Stimulated activated CD4-positive, alpha-beta T cell treated with anti-CD3 and anti-CD28 coated beads, TNF-alpha, amount 100 ng/mL, for 4 hours (primary cell): ENCODE data around the gene WWOX.

Source experiments
- DNase-seq, 3 experiments: peaks; one replicate each; pipeline ENCODE4 v3.0.0-alpha.2; 2020; ENCODE audit warnings: low read depth in 3 of 3

The WWOX gene

DNA sequence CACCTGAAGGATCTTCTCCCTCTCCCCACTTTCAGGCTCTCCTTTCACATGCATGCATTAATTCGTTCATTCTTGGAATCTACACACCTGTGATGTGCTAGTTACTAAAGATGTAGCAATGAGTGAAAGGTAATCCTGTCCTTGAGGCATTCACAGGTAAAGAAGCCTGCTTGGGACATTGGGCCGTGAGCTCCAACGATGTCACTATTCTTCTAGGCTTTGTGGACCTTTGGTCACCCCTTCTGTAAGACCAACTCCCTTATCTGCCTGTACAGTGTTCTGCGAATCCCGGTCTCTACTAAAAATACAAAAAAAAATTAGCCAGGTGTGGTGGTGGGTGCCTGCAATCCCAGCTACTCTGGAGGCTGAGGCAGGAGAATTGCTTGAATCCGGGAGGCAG is 892.5 kb downstream of the WWOX start:
- no peak for DNase-seq

DNA sequence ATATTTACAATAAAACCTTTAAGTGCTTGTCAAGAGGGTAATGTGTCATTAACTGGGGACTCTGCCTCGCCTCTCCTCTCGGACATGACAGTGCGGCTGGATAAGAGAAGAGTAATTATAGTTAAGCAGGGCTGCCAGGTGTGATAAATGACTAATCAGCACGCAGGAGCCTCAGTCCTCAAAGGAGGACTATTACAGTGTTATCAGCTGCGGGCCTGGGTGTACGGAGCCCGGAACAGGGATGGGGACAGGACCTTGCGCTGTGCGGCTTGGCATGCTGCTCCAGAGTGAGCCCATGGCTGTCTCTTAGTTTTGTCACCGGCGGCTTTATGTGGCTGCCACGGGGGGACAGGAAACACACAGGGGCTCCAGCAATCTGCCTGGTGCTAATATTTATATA is 893.9 kb downstream of the WWOX start:
- no peak for DNase-seq

DNA sequence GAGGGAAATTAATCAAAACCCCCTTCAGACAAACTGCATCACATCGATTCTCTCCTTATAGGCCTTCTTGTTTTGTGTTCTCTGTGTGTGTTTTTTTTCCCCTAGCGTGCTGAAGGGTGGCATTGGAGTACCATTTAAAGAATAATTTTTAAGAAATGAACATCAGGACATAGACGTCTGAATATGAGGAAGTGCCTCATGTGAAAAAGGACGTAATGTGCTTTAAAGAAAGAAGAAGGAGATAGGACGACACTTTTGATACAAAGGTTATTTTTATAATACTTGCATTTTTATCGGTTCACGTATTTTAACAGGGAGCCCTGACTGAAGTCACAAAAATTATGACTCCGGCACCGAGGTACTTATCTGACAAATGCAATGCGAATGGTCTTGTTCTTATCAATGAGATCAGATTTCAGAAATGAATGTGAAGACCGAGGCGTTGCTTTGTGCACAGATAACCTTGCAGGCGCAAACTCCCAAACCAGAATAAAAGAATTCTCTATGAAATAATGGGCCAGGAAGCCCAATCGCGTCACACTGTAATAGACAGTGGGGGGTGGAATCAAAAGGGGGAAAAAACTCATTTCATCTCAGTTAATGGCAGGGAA is 894.8 kb downstream of the WWOX start:
- no peak for DNase-seq

DNA sequence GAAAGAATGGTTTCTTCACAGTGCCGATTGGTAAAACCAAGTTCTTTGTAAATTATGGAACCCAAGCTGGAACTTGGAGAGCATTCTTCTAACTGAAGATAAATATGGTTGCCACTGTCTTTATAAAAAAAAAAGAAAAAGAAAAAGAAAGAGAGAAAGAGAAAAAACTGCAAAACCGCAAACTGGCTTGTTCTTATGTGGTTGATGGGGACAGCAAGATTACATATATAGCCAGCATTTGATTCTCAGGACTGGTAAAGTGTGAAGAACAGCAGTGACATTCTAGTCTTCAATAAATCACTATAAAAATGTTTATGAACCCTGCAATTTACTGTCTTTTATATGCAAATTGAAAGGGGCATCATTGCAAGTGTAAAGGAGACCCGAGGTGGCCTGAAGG is 896.0 kb downstream of the WWOX start:
- no peak for DNase-seq

DNA sequence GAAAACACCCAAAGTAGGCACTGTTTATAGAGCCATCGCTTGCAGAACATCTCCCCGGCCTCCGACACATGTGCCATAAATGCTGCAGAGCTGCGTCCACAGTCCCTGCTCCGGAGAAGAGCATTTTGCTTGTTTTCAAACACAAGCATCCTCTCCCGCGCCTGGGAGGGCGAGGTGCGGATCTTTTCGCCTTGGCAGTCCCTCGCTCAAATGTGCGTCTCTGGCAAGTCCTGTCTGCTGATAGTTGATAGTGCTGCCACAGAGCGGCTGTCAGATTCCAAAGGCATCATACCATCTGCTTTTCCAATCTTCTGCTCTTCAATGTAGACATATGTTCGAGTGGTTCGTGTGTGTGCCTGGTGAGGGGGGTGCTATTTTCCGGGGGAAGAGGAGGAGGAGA is 897.3 kb downstream of the WWOX start:
- no peak for DNase-seq

DNA sequence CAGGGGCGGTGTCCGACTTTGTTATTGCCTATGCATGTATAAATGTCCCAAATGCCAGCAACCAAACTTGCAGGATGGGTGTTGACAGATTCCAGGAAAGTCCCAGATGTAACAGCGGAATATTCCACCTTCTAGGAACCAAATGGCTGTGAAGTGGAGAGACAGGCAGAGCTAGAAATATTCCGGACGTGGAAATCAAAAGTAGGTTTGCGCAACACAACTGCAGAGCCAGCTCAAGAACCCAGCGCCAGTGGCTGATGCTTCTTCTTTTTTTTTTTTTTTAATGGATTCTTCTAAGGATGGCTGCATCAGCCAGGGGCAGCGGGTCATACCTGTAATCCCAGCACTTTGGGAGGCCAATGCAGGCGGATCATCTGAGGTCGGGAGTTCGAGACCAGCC is 899.4 kb downstream of the WWOX start:
- no peak for DNase-seq

DNA sequence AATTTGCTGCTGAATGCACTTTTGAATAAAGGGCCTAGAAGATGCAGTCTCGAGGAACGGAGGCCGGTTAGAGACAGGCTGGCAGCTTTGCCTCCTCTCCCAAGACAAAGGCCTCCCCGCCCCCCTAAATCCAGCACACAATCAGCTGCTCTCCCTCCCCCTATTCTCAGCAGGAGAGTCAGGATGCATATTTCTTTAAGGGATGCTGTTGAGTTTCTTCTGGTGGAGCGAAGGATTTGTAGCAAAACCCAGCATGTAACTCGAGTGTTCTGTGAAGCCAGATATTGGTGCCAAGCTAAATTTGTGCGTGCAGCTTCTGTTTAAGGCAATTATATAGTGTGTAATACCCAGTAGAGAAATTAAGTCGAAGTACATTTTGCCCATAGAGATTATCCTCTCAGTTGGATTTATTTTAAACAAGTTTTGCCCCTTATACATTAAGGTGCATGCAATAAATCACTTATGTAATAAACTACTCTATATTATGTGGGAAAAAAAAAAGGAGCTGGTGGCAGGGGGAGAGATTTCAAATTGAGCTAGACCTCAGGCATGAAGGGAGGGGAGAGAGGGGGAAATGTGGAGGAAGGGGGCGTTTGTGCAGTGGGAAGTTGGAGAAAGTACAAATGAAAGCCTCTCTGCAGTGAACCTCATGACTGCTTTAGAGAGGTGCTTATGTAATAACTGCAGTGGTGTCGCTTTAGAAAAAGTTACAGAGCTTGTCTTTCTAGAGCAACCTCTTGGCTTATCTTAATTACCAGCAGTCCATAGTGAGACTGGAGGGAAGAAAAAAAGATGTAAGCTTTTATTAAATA is 901.9 kb downstream of the WWOX start:
- no peak for DNase-seq

DNA sequence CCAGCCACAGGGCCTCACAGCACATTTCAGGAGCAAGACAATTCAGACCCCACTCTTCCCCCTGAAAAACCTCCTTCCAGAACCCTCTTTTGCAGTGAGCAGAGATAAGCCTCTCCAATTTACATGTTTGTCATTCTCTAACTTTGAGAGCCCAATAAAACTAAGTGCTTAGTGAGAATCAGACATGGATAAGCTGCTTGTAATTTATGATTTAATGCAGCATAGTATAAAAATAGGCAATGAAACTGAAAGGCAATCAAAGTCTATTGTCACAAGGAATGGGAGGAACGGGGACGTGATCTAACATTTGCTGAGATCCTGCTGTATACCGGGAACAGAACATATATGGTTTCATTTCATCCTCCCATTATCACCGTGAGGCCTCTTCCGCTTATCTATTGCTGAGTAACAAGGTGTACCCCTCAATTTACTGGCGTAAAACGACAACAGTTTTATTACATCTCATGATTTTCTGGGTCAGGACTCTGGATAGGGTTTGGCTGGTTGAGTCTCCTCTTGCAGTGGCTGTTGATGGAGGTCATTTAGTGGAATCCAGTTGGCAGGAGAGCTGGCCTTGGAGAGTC is 903.7 kb downstream of the WWOX start:
- no peak for DNase-seq

DNA sequence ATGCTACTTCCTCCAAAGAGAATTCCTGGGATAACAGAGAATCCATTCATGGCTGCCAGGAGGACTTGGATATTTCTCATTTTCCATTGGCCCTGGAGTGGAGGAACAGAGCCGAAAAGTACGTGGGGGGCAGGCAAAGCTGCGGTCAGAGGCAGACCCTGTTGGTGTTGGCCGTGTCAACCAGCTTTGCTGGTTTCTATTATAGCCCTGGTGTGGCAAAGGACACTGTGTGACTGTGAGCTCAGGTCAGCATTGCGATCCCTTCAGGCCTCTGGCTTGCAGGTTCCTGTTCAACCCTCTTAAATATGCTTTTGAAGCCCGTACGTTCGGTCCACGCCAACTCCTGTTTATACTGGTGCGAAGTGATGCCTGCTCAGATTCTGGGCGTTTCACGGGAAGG is 904.9 kb downstream of the WWOX start:
- no peak for DNase-seq

DNA sequence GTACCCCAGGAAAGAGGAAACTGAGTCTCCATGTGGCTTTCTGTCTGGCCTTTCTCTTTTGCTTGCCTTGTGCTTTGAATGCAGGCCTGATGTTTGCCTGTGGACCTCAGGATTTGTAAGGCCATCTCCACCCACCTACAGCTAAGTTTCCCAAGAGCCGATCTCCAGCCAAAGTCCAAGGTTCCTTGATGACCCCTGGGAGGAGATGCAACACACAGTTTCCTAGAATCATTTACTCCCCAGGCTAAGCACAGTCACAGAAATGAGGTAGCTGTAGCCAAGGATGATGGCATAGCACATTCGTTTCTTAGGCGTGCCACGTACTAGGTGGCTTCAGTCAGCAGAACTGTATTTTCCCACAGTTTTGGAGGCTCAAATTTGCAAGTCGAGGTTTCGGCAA is 905.6 kb downstream of the WWOX start:
- DNase-seq, result no peak

DNA sequence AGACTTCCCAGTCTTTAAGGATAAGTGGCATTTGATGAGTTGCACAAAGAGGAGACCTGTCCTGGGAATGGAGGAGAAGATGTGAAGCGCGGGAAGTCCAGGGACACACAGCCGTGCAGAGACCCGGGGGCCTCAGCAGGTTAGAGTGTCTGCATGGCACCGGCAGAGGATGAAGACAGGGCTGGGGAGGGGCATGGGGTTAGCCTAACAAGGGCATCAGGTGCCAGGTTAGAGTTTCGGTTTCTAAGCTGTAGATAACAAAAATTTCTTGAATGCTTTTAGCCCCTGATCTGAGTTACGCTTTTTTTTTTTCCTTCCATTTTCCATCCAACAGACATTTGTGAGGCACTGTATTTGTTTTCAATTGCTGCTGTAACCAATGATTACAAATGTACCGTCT is 906.8 kb downstream of the WWOX start:
- DNase-seq, result no peak

DNA sequence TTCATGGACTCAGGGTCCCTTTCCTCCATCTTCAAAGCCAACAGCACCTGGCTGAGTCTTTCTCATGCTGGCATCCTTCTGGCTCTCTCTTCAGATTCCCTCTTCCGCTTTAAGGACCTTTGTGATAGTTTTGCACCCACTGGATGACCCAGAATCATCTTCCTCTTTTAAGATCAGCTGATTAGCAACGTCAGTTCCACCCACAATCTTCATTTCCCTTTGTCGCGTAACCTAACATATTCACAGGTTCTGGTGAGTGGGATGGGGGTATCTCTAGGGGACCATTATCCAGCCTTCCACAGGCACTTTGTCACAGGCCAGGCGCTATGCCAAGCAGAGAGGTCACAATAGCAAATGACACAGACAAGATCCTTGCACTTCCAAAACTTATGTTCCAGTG is 907.3 kb downstream of the WWOX start:
- no peak for DNase-seq

DNA sequence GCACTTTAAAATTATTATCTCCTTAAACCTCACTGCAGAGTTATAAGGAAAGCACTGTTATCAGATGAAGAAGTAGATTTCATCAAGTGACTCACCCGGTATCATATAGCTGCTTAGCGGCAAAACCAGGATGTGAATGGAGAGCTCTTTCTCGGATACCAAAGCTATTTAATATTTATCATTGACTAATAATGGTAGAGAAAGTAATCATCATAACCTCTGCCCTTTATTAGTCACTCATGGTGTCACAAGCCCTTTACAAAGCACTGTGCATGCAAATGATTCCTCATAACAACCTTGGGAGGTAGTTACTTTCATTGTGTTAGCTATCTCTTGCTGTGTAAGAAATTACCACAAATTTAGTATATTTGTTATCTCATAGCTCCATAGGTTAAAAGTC is 908.2 kb downstream of the WWOX start:
- no peak for DNase-seq

DNA sequence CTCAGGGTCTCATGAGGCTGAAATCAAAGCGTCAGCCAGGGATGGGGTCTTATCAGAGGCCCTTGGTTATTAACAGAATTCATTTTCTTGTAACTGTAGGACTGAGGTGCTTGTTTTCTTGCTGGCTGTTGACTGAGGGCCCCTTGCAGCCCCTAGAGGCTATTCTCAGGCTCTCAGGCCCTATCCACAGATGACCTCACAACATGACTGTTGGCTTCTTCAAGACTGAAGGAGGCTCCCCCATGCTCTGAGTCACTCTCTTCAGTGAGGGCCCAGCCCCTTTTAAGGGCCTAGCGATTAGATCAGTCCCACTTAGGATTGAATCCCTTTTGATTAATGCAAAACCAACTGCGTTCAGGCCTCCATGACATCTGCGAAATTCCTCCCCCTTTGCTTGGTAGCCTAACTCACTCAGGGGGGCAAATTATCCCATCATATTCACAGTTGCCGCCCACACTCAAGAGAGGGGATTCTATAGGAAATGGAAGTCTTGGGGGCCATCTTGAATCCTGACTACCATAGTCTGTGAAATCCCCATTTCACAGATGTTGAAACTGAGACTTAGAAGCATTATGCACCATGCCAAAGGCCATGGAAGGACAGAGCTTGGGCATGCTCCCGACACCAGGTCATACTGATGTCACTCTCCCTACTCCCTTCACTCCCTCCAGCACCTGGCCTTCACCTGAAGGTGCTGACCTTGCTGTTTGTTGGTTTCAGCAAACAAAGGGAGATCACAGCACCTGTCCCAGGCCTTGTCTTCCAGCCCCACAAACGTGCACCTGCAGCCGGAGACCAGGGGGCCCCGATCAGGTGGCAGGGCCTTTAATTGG is 908.8 kb downstream of the WWOX start:
- DNase-seq, result peak in 1 of 3 experiments; percentile 4

DNA sequence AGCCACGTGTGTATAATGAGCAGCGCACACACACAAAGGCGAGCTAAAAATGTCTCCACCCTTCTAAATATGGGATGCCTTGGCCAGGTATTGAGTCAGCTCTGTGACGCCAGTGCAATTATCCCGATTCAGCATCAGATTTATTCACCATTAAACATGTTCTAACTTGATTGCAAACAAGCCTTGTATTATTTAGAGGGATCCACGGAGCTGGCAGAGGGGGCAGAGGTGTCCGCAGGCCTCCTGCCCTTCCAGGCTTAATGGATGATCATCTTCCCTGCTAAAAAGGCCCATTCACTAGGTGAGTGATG is 909.4 kb downstream of the WWOX start:
- no peak for DNase-seq

DNA sequence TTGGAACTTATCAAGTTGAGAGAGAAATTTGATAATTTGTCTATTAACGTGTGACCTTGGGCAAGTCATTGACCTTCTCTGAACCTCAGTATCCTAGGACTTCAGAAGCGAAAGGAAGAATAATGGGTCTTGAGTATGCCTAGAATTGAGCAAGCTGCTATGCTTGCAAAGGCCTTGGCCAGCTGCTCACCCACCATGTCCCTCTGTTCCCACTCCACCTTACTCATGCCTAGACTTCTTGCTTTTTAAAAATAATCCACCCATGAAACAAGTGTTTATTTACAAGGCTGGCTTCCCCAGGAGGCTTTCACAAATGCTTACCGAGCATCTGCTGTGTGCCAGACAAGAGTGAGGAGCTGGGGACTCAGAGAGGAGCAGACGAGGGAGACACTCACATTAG is 910.4 kb downstream of the WWOX start:
- no peak for DNase-seq

DNA sequence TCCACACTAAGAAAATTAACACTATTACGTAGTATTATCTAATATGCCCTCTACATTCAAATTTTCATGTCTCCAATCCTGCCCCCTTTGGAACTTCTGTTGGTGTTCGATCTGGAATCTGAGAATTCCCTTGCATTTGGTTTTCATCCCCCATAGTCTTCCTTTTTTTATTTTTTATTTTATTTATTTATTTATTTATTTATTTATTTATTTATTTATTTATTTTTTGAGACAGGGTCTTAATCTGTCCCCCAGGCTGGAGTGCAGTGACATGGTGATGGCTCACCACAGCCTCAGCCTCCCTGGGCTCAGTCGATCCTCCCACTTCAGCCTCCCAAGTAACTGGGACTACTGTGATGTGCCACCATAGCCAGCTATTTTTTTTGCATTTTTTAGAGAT is 911.8 kb downstream of the WWOX start:
- no peak for DNase-seq

DNA sequence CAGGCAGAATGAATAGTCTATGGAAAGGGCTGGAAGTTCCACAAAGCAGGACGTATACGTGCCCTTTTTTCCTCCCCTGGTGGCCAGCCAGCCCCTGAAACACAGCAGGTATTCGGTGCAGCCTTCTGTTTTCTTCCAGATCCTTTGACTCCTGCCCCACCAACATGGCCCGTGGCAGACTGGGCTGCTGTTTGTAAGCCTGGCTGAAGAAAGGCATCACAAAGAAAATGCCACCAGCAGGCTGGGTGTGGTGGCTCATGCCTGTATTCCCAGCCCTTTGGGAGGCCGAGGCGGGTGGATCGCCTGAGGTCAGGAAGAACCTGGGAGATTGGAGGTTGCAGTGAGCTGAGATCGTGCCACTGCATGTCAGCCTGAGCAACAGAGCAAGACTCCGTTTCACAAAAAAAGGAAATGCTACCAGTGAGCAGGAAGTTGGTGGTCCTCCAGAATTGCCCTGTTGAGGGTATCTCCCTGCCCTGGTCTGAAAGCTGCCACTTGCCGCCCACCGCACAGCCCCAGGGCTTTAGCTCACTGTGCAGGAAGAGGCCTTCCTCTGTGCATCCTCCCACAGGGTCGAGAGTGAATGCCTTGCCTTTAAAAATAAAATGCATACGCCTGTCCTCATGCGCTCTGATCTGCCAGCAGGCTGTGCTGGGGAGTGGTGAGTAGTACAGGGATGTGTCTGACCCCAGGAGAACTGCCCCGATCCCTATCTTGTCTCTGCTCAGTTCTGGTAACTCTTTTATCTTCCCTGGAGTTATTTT is 913.4 kb downstream of the WWOX start:
- no peak for DNase-seq

DNA sequence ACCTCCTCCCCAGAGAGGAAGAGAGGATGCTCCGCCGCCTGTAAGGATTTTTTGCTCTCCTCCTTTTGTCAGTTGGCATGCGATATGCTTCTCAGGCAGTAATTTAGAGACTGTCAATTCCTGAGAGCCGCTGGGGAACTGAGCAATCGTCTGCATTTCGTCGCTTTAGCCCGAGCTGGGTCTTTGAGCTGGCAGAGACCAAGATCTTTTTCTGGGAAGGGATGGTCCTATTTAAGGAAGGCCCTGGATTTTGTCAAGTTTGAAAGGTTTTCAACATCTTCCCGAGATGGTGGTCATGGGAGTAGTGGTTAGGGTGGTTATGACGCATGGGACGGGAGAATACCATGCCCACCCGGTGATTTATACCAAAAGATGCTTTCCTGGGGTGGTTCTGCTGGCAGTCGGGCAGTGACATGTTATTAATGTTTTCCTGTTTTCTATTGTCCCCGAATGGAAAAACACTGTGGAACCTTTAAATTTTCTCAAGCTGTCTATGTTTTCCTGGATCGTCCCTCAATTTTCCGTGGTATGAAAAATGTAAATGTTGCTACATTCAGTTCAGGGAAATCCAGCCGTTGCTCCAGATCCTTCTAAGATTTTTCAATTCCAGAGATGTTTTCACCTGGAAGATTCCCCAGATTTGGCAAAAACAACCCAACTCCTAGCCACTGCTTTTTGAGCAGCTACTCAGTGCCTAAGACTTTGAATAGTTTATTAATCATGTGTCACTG is 914.6 kb downstream of the WWOX start:
- DNase-seq, result no peak

DNA sequence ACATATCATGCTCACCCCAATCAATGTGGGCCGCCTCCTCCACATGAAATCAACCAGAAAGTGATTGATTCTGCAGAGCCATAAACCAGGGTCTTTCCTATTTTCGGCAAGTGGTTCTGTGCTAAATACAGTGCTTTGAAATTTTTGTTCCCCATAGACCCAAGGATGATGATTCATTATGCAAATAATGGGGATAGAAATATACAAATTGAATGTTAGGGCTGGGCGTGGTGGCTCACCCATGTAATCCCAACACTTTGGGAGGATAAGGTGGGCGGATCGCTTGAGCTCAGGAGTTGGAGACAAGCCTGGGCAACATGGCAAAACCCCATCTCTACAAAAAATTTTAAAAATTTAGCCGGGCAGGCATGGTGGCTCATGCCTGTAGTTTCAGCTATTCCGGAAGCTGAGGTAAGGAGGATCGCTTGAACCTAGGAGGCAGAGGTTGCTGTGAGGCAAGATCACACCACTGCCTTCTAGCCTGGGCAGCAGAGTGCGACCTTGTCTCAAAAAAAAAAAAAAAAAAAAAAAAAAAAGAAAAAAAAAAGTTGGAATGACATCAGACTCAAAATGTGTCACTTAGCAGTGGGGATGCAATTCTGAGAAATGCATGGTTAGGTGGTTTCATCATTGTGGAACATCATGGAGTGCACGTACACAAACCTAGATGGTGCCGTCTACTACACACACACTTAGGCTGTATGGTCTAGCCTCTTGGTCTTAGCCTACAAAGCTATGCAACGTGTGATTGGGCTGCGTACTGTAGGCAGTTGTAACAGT is 919.4 kb downstream of the WWOX start:
- no peak for DNase-seq
